ENCODE measurements around the gene TRHDE. TPM values are rescaled to one million over a fixed set of nuclear protein-coding genes. Genes with fewer than 3 reads are reported as not detected.

TRHDE gene
- polyA plus RNA-seq, 1 donor from 2014 or later: 20.6 TPM

- TF ChIP-seq REST (IDR thresholded peaks at IDR 0.05; ENCODE audit: borderline replicate concordance) (no peak), SMC3 (conservative IDR thresholded peaks at IDR 0.05; ENCODE audit: poor library complexity) (no peak)
Measured at GRCh38 chr12:72493407-72493806, 221.2 kb downstream of the TRHDE start (continued).

- Histone ChIP-seq H3K27me3 (ENCODE audit: insufficient read depth, low read depth, low read length) (no peaks in the 10 kb centered on the region), H3K36me3 (ENCODE audit: insufficient read depth, low read length) (no peaks in the 10 kb centered on the region), H3K4me2 (ENCODE audit: low read length) (no peak overlapping the region), H2AFZ (ENCODE audit: low read depth, low read length) (no peak overlapping the region), H3K9ac (ENCODE audit: low read length) (no peak overlapping the region), H3K79me2 (replicated peaks; ENCODE audit: insufficient read depth, low read length) (no peaks in the 10 kb centered on the region), H3K9me3 (ENCODE audit: low read length) (no peaks in the 10 kb centered on the region), H3F3A (ENCODE audit: insufficient read depth, low read length, poor library complexity, severe bottlenecking) (no peaks in the 10 kb centered on the region), H3K27ac (ENCODE audit: low read length) (no peak overlapping the region), H4K20me1 (ENCODE audit: insufficient read depth) (no peaks in the 10 kb centered on the region), H3K4me3 (ENCODE audit: low read length) (no peak overlapping the region), H3K9me2 (ENCODE audit: insufficient read depth, low read length) (no peaks in the 10 kb centered on the region)
- TF ChIP-seq CTCF (IDR thresholded peaks at IDR 0.05; ENCODE audit: poor library complexity, severe bottlenecking): no peak
- TF ChIP-seq EP300 (conservative IDR thresholded peaks at IDR 0.05; ENCODE audit: poor library complexity, severe bottlenecking): no peak
- TF ChIP-seq EZH2 (IDR thresholded peaks at IDR 0.05; ENCODE audit: borderline replicate concordance, insufficient read depth, low read length, poor library complexity, severe bottlenecking): no peak
- TF ChIP-seq POLR2AphosphoS5 (IDR thresholded peaks at IDR 0.05): no peak
- no peak for TF ChIP-seq REST (IDR thresholded peaks at IDR 0.05; ENCODE audit: borderline replicate concordance)
- TF ChIP-seq TAF1 (IDR thresholded peaks at IDR 0.05; ENCODE audit: low read depth): no peak
- TF ChIP-seq RAD21 (conservative IDR thresholded peaks at IDR 0.05): no peak
- TF ChIP-seq SMC3 (conservative IDR thresholded peaks at IDR 0.05; ENCODE audit: poor library complexity): no peak
- TF ChIP-seq MXI1 (conservative IDR thresholded peaks at IDR 0.05; ENCODE audit: poor library complexity, severe bottlenecking): no peak
Measured at GRCh38 chr12:72498354-72498753, 226.2 kb downstream of the TRHDE start.
